Occipital lobe (tissue), 2 donors: ENCODE results near the gene NKAIN2. TPM values are rescaled to one million over a fixed set of nuclear protein-coding genes. Genes with fewer than 3 reads are reported as not detected.

Experiments used
- DNase-seq: peaks from one replicate; lab custom pipeline; 2025; lab: John Stamatoyannopoulos, UW
- total RNA-seq: library from RNA; depleted of rRNA; stranded (reverse); fragments of >200 nt; gene quantifications from one replicate; pipeline ENCODE4 v1.2.3, GENCODE V29; 2014

Gene NKAIN2
- total RNA-seq, 1 donor from 2014 or later: 130 TPM

DNA sequence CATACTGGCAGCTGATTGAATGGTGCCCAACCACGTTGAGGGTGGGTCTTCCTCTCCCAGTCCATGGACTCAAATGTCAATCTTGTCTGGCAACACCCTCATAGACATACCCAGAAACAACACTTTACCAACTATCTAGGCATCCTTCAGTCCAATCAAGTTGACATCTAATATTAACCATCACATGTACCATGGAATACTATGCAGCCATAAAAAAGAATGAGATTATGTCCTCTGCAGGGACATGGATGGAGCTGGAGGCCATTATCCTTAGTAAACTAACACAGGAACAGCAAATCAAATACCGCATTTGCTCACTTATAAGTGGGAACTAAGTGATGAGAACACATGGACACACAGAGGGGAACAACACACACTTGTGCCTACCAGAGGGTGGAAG is 951.7 kb downstream of the NKAIN2 start:
- no peak for DNase-seq

DNA sequence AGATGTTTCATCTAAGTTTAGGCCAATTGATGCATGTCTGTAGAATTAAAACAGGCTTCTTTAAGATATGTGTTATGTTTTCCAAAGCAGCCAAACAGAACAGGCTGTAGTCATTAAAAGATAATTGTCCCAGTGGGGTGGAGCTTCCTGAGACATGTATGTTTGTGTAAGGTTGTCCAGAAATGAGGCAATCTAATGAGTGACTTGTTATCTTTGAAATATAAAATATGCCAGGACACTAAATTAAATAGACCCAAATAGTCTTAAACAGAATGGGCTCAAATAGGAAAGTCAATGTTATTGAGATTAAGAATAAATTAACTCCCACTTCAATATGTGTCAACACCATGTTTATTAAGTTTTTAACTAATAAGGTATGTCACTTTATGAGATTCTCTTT is 953.9 kb downstream of the NKAIN2 start:
- no peak for DNase-seq

DNA sequence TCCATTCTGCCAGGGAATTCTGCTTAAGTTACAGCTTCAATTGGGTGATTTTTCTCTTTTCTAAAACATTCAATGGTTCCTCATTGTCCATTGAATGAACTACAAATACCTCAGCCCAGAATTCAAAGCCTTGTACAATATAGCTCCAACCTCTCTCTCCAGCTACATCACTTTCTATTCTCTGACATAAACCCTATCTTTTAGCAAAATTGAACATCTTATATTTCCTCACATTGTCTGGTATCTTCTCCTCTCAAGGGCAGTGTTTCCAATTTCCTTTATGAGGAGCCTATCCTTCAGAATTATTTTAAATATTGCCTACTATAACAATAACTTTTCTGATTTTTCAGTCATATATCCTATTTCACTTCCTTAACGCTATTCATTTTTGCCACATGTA is 955.0 kb downstream of the NKAIN2 start:
- DNase-seq: no peak

DNA sequence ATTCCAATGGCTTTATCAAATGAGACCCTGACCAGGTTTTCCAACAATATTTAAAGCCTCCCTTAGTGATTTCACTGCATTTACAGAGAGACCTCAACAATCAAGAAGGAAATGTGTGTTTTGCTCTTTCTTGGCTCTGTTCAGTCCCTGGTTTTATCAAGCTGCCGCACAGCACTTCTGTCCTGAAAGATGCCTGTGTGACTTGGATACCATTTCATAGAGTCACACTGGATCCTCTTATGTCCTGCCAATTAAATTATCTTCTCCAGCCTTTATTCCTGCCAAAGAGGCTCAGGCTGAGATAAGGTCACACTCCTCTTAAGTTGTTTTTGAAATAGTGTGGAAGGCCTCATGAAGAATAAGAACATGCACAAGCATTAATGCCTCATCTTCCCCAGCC is 961.6 kb downstream of the NKAIN2 start:
- DNase-seq: no peak

DNA sequence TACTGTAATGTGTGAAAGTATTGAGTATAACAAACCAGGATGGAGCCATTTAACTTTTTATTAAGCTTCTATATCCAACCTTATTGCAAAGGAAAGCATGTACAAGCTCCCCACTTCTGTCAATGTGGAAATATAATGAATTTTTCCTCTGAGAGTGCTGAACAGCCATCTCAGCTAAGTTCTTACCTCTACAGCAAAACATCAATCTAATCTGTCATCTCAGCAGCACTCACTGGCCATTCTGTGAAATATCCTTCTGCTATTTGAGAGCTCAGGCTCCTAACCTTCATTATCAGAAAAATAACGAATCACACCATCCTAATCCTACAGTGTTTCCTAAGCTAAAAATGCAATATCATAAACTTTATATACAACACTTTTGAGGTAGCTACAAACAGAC is 964.6 kb downstream of the NKAIN2 start:
- no peak for DNase-seq

DNA sequence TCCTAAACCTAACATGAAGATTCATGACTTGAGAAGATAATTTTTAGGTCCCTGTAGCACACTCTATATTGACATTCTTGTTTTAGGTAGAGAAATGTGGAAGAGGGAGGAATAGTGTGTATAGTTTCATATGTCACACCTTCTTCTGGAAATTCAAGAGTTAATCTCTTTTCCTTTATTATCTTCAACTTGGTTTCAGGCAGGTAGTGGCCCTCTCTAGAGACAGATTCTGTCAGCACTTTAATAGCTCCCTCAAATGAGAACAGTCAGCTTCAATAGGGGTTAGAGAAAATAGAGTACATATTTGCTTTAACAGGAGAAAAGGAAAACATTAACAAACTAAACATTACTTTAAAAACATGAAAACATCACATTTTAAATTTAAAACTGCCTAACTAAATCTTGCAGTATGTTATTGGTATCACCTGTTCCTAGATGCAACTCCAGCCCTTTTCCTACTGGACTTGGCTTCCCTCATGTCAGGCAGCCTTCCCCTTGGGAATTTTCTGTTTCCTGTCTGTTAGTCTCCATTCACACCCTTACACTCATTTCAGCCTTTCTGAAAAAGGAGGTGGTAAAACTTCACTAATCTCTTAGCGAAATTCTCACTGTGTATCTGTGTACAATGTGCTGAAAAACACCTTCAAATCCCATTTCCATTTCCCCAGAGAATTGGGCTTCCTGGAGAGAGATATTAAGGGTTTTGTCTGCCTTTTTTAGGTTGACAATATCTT is 966.3 kb downstream of the NKAIN2 start:
- no peak for DNase-seq

DNA sequence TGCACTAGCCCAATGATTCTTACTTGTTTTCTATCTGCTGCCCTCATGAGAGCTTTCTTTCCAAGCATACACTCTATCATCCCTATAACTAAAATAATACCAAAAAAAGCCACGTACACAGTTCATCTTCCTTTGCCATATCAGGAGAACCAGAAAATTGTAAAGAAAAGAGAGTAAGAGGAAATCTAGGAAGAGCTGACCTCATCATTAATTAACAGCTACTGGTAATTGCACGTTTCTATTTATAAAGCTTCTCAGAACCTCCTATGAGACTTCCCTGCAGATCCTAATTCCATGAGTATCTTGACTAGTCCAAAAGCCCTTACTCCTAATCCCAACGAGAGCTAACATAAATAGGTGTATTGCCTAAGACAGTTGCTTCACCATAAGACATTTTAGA is 967.1 kb downstream of the NKAIN2 start:
- no peak for DNase-seq

DNA sequence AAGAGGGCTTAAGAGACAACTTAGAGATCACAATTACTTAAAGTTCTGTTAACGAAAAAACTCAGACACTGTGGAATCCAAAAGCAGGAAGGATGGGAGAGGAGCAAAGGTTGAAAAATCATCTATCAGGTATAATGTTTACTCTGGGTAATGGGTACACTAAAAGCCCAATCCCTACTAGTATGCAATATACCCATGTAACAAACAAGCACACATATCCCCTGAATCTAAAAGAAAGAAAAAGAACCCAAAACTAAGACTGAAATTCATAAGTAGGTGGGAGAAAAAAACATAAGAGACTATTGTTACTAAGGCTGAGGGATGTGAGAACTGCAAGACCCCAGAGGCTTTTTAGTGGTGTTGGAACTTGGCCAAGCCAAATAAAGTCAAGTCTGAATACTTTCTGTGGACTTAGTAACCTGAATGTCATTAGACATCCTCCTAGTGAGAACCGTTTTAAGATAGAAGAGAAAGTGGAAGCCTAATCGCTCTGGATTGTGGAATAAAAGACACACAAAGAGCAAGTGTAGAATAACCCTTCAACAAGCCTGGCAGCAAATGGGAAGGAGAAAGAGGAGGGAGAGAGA is 969.2 kb downstream of the NKAIN2 start:
- DNase-seq: no peak

DNA sequence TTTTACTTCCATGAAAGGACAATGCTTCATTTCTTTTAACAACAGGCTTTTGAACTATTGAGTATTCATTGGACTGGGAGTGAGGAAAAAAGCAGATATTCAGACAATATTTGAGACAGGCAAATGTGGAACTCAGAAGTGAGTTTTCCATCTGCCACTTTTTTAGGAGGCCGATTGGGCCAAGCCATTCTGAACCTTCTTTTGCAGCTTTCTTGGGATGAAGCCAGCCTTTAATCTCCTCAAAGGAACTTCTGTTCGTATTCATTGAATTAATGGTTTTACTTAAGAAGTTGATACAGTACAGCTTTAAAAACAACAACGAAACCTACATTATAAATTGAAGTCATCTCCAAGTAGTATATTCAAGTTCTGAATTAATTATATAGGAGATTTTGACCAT is 971.5 kb downstream of the NKAIN2 start:
- DNase-seq: no peak

DNA sequence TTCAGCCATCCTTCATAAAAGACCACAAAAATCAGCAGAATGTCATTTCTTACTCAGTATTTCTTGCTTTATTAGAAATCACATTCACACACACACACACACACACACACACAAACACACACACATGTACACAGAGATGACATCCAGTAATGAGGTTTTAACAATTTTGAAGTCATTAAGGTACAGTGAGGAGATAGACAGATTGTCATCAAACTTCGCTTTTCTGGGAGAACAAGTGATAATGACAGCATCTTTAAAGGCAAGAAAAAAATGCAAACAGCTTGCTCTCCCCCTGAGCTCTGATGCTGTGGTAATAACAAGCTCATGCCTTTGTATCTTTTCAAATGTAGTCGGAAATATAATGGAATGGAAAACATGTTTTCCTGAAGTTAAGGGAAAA is 974.2 kb downstream of the NKAIN2 start:
- DNase-seq: no peak

DNA sequence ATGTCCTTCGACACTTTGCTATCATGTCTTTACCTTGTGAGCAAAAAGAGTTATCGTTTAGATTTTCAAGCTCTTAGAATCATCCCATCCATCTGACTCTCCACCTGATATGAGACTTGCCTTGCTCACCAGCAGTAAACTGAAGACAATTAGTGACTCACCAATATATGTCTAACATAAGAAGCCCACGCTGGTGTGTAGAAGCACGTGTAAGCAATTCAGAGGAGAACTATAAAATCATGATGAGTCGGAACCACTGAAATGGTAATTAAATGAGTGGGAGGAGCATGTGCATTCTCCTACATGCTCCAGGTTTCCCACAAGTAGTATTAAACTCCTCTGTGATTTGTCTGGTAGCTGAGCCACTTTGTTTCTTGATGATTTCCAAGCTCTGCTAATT is 977.0 kb downstream of the NKAIN2 start:
- DNase-seq: no peak

DNA sequence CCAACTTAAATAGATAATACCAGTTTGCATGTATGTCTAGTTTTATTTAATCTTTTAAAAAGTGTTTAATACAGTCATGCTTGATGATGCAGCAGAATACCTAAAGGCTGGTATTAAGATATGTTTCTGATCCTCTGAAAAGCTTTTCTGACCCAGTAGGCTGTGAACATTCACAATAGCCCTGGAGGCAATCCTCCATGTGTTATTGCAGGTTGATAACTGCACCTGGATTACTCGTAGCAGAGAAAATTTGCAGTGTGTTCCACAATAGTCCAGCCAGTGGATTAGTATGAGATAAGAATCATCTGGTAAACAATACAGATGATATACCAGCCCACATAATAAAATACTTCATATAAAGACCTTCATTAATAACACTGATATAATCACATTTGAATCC is 979.7 kb downstream of the NKAIN2 start:
- no peak for DNase-seq

DNA sequence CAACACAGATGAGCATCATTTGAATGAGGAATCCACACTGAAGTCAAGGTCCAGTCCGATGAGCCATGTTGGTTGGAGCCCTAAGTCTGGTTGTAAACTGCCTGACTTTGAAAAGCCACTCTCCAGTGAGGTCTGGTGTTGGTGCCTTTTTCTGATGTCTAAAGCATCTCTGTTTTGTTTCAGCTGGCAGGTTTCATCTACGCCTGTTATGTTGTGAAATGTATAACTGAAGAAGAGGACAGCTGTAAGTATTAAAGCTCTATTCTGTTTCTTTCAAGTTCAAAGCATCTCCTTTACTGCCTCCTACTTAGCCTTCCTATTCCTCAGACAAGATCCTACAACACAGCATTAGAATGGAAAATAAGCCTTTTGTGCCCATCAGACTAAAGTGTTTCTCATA is 987.5 kb downstream of the NKAIN2 start:
- no peak for DNase-seq

DNA sequence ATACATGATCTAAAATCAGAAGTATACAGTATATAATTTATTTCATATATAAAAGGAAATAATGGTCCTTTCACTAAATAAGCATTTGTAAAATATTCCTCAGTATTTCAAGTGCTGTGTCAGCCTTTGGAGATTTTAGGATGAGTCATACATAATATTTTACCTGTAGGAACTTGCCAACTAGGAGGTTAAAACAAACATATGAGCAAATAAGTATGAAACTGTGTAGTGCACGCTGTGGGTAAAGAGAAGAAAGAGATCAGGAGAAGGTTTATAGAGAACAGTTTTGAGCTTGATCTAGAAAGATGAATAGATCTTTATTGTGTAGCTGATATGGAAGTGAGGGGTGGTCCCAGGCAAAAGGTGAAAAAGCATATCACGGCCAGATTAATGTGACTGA is 988.7 kb downstream of the NKAIN2 start:
- DNase-seq: no peak

DNA sequence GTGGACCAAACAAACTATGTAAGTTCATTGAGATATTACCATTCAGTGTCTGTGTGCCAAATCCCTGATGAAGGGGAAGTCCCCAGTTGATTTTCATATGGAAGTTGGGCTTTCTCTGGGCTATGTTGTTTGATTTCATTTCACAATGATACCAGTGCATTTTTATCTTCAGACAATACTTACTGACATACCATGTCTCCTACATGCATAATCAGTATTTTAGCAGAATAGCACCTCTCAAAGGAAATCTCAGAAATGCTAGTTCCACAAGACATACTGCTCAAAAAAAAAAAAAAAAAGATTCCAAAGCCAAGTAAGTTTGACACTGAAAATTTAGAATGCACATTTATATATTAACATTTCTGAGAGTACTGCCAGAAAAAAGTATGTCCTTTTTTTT is 989.7 kb downstream of the NKAIN2 start:
- no peak for DNase-seq

DNA sequence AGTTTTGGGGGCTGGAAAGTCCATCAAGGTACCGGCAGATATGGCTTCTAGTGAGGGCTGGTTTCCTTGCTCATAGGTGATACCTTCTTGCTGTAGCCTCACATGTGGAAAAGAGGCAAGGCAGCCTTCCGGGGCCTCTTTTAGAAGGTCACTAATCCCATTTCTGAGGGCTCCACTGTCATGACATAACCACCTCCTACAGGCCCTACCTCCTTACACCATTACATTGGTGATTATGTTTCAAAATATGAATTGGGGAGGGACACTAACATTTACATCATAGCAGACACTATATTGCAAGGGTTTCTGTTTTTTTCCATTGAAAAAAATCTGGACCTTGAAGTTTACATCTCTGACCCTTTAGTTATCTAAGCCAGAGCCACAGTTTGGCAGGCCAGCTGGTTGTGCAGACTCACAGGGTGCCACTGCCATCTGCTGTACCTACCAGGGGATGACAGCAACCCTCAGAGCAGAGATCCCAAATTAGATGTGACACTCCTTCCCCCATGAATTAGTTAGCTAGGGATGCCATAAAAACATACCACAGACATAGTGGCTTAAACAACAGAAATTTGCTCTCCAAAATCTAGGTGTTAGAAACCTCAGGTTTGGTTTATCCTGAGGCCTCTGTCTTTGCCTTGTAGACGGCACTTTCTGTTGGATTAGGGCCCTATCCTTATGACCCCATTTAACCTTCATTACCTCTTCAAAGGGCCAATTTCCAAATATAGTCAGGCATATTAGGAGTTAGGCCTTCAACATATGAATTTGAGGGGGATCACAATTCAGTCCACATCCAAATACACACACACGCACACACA is 992.2 kb downstream of the NKAIN2 start:
- DNase-seq: peak; percentile 7

DNA sequence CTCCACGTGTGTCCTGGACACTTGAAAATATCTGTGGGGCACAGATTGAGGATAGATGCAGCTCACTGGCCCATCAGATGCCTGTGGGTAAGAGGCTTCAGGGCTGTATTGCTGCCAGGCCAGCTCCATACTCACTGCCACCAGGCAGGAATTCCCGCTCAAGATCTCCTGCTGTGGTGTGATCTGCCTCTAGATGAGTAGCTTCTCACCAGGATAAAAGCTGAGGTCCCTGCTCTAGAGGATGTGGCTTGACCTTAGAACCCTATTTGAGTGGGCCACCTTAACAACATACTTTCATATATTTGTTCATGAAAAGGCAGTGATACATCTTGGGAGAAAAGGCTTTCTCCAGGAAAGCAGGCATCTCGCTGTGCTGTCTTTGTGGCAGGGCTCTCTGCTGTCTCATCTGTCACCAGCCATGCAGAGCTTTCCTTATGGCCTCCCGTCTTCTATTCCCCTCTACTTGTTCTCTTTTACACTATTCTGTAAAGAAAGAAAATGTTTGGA is 992.9 kb downstream of the NKAIN2 start:
- no peak for DNase-seq

DNA sequence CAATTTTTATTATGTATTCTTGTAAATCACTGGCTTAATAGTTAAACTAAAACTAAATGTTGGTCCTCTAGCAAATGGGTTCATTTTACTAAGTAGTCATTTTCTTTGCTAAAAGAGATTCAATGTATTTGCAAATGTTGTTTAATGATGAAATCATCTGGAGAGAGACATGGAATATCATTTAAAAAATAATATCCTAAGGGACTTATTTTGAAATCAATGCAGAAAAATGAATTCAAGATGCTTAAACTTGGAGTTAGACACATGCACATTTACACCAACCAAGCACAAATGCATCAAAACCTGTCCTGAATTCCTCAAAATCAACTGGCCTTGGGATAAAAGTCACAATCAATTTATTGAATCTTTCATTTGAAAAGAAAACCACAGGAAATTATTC is 993.6 kb downstream of the NKAIN2 start:
- DNase-seq: no peak

DNA sequence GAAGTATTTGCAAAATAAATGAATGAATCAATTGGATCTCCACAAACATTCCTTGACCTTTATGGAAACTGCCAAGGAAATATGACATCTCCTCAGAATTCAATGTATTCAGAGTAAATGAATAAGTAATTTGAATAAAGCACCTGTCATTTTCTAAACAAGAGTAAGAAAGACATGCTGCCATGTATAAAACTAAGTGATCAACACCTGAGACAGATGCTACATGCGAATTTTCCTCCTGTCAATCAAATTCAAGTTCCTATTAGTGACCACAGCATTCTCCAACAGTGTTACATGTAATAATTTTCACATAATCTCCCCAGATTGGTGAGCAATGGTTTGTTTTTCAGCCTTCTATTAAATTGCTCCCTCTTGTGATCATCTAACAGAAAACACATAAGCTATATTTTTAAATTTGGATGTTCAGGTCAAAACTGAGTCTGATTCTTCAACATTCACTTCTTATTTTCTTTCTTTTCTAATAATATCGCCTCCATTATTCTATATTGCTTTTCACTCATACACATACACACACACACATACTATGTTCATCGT is 995.4 kb downstream of the NKAIN2 start:
- no peak for DNase-seq

DNA sequence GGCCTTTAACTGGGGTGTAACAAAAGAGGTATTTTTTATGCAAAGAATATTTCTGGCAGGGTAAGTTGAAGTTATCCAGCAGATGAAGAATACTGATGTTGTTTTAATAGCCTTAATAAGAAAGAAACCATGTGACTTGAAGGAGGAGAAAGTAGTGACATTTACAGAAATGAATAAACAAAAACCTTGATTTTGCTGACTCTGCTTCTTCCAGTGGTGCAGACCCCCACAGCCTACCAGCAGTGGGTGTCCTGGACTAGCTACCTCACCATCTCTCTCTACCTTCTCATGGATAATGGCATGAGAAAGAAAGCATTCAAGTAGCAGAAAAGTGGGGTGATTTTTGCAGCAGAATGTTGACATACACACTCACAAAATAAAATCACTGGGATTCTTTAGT is 996.0 kb downstream of the NKAIN2 start:
- DNase-seq: no peak

DNA sequence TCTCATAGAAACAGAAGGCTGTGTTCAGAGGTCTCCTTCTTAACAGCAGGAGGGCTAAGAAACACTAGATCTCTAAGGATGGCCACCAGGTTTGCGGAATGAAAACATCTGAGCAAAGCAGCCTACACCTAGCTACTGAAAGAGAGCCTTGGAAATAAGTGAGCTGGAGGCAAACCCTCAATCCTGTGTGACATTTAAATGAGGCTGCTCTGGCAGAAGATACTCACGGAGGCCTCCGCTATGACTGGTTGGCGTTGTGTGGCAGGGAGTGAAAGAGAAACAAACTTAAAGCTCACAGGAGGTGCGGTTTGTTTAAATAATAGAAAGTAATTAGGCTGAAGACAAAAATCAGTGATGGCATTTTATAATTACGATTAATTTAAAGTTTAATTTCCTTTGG is 996.6 kb downstream of the NKAIN2 start:
- DNase-seq: no peak

DNA sequence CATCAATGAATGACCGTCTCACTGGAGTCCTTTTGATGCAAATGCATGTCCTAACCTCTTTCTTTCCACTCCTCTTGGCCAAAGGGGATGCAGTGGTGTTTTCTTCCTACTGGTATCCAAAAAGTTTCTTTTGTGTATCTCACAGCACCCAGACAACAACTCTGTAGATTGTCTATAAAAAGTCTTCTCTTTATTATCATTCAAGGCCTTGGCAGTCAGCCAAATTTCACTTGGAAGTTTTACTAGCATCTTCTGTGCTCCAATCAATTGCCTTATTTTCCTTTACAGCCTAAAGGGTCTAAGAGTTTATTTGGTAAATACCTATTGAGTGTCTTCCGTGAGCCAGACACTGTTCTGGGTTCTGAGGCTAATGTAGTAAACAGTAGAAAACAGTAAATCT is 1008.4 kb downstream of the NKAIN2 start:
- no peak for DNase-seq
